Panc1 (cell line): ENCODE data around the gene FRMD5.

Experiments
- POLR2AphosphoS5 ChIP-seq: IDR thresholded peaks from 2 replicates; pipeline ENCODE4 v1.6.1; 2012; ENCODE audit warnings: mild to moderate bottlenecking, low read depth, low read length, moderate library complexity
- TF ChIP-seq, protein P1 (sequence below): fragments of 450-650 bp; IDR thresholded peaks from 2 replicates; pipeline ENCODE4 v1.5.1; 2017; ENCODE audit warnings: mild to moderate bottlenecking

DNA sequence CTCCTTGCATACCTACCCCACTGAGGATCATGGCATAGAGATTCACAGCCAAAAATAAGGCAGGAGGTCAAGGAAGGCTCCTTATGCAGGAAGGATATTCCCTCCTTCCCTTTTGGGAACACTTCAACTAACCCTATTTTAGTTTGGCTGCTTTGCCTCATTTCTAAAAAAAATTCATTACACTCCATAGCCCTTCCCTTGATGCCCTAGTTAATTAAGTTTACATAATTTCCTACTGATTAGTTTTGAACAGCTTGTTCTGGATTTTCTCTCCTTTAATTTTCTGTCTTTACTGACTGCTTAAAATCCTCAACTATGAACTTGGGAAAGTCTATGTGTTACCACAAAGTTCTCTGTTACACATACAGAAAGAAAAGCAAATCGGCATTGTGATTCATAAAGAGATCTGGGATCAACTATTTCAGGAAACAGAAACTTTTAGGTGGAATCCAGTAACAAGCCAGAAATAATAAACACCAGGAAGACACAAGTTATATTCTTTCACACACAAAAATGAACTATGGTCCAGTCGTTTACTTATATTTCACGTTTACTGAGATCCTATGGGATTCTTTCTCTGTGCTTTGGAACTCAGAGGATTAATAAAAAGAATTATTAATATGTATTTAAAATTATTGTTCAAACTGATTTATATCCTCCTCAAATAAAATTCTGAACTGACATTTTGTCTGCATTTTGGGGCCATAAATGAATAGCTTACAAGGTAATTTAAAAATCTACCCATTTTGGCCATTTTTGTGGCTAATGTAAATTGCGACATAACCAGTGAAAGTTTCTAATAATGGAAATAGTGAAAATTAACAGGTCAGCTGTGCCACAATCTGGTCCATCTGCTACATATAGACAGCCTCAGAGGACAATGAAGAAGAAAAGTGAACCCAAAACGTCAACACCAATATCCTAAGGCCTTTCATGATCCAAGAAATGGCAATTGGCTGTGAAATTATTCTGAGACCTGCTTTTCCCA, 113.8 kb downstream of the FRMD5 start:
- TF ChIP-seq, protein P1, sequence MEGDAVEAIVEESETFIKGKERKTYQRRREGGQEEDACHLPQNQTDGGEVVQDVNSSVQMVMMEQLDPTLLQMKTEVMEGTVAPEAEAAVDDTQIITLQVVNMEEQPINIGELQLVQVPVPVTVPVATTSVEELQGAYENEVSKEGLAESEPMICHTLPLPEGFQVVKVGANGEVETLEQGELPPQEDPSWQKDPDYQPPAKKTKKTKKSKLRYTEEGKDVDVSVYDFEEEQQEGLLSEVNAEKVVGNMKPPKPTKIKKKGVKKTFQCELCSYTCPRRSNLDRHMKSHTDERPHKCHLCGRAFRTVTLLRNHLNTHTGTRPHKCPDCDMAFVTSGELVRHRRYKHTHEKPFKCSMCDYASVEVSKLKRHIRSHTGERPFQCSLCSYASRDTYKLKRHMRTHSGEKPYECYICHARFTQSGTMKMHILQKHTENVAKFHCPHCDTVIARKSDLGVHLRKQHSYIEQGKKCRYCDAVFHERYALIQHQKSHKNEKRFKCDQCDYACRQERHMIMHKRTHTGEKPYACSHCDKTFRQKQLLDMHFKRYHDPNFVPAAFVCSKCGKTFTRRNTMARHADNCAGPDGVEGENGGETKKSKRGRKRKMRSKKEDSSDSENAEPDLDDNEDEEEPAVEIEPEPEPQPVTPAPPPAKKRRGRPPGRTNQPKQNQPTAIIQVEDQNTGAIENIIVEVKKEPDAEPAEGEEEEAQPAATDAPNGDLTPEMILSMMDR, result no peak
- no peak for TF ChIP-seq POLR2AphosphoS5
